Measurements from ENCODE around the gene NGEF.

- TF ChIP-seq CTCF (conservative IDR thresholded peaks at IDR 0.05 in 1 of 2, IDR thresholded peaks at IDR 0.05 in 1 of 2; ENCODE audit: extremely low read depth in 1 of 2, insufficient read depth in 1 of 2, low read depth in 1 of 2, low read length in 2 of 2) (no peak), EZH2 (IDR thresholded peaks at IDR 0.05; ENCODE audit: borderline replicate concordance, low read length) (no peak)
These were observed 27.5 kb upstream of the NGEF start for GRCh38 chr2:233040571-233040970.
